DMS153 treated with DMSO at 0.1 percent for 48 hours (cell line): Measurements from ENCODE around the gene LY86.
A peak's percentile ranks its signal among the peaks of the same experiment; 100 is the strongest.
"Not testable (repeated sequence)": the region's sequence is repeated elsewhere in the genome, so short reads cannot be mapped to it uniquely, and the experiment has no call there.

ENCODE experiments used
- DNase-seq: peaks from one replicate; lab custom pipeline; 2025; ENCODE audit not compliant: unreplicated experiment; lab: John Stamatoyannopoulos, UW

The LY86 gene

GRCh38 chr6:6650839-6651238 lies 62.3 kb downstream of the LY86 start:
- DNase-seq: no peak

DNA sequence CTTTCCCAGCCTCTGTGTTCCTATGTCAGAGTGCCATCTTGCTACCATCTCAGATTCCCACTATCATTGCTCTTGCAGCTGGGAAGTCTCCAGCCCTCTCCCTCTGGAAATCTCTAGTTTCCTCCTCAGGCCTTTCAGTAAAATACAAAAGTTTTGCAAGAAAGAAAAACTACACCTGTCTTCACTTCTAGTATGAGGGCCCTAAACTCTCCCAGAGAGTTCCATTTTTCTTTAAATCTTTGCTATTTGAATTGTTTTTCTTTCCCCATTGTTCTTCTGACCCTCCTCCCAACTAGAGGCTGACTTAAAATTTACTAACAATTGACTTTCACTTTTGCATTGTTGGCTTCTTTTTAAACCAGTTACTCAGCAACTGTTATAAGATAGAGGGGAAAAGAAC lies 62.8 kb downstream of the LY86 start:
- no peak for DNase-seq

DNA sequence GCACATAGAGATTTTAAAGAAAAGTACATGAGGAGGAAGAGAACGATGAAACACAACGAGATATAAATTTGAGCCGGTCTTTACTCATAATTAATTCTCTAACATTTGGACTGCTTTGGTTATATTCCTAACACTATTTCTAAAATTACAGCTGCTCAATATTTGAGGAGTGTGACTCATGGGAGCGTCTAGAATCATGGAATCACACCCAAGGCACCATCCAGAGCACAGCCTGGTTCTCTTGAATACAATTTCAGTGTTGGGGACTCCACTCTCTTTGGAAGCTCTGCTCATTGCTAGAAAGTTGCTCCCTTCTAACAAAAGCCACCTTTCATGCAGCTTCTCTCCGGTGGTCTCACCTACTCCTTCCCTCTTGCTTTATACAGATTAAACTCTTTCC lies 64.4 kb downstream of the LY86 start:
- no peak for DNase-seq

DNA sequence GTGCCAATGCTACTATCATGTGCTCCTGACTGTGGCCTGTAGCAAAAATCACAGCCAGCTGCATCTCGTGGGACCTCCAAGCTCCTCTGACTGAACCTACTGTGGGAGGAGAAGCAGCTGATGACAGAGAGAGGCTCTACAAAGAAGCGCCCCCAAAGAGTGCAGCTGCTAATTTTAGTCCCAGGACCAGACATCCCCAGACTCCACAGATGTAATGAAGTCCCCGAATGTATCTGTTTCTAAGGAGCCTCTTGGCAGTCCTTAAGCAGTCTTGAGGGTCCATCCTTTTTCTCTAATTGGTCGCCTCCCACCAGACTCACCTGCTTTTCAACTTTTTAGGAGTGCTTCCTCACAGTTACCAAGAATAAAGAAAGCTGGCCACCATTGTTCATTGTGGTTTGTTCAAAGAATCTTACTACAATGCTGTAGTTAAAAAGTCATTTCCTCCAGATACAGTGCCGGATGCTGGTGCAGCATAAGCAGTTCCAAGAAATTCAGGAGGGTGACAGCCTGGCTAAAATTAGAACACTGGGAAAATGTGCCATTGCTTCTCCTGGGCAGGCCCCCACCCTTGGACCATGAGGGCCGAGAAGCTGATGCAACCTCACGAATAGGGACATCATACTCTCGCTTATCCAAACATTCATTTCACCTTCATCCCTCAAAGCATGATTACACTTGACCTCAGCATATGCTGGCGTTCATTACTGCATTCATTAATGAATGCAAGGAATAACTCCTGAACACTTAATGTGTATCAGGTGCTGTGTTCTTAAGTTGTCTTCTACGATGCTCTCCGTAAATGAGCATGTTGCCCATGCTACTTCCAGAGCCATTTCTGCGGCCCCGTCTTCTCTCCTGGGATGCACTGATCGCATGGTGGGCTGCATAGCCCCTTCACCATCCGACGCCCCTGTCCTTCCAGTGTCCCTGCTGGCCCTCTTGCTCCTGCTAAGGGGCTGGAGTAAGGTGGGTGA lies 66.4 kb downstream of the LY86 start:
- DNase-seq: no peak

- no peak for DNase-seq
These were observed 67.3 kb downstream of the LY86 start for GRCh38 chr6:6655805-6656251.

GRCh38 chr6:6656287-6656686 lies 67.8 kb downstream of the LY86 start:
- DNase-seq: no peak

DNA sequence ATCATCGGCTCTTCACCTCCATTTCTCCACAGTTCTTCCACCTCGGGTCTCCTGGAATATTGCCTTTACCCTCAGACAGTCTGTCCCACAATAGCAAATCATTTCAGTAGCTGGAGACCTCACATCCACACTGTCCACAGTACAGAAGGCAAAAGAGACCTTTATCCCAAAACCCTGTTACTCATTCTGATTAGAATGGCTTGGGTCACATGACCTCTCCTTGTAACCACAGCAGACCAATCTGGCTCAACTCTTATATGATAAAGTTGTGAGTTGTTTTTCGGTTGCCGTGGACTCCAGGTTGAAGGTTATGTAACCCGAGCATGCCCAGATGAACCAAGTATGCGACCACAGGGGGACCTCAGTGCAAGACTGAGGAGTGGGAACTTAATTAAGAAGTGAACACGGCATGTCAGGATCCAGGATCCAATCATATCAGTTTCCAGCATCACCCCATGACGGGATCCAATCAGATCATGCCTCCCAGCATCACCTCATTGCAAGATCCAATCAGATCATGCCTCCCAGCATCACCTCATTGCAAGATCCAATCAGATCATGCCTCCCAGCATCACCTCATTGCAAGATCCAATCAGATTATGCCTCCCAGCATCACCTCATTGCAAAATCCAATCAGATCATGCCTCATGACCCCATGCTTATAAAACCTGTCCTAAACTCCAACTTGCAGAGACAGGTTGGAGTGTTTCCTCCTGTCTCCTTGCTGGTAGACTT lies 68.7 kb downstream of the LY86 start:
- DNase-seq: no peak

GRCh38 chr6:6657820-6658217 lies 69.3 kb downstream of the LY86 start:
- DNase-seq: no peak

DNA sequence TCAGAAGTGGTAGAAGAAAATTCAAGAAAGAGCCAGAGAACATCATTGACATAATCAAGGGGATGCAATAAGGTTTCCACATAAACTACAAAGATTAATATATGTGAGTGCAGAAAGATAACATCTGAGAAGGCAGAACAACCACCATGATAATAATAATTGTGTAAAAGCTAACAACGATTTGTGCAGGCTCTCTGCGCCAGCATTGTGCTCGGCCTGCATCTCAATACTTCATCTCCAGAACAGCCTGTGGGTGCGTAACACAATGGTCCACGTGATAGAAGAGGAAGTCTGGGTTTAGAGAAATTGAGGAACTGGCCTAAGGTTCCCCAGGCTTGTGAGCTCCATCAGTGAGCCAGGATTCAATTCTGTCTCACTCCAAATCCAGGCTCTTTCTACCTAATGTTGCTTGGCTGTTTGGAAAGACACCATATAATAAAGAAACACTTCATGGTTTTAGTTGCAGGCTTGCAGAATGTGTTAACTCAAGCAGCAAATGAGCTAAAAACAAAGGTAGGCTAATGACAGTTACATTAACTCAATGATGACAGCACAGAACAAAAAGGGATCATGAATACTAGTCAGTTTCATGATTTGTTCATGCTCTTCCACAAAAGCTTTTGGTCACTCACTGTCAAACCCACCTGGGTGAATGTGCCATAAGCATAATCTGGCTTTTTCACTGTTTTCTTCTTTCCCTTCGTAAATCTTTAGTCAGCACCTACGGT lies 71.2 kb downstream of the LY86 start:
- no peak for DNase-seq

GRCh38 chr6:6660339-6661045 lies 72.0 kb downstream of the LY86 start:
- DNase-seq: no peak

GRCh38 chr6:6661191-6661590 lies 72.7 kb downstream of the LY86 start:
- DNase-seq: no peak

DNA sequence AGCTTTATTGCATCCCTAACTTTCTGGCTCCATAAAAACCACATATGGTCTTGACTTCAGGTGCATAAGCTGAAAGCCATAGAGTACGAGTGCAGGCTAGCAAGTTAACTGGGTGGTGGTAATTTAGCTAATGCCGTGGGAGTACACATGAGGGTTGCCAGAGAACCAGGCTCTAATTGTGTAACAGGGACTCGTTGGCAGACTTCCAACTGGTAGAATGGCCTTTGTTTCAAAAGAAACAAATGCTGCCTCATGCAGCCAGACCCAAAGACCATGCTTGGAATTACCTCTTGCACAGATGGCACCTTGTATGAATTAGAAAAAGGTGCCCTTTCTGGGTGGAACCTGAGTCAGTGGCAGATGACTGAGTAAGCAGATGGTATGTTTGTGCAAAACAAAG lies 73.2 kb downstream of the LY86 start:
- peak; percentile 68 for DNase-seq

DNA sequence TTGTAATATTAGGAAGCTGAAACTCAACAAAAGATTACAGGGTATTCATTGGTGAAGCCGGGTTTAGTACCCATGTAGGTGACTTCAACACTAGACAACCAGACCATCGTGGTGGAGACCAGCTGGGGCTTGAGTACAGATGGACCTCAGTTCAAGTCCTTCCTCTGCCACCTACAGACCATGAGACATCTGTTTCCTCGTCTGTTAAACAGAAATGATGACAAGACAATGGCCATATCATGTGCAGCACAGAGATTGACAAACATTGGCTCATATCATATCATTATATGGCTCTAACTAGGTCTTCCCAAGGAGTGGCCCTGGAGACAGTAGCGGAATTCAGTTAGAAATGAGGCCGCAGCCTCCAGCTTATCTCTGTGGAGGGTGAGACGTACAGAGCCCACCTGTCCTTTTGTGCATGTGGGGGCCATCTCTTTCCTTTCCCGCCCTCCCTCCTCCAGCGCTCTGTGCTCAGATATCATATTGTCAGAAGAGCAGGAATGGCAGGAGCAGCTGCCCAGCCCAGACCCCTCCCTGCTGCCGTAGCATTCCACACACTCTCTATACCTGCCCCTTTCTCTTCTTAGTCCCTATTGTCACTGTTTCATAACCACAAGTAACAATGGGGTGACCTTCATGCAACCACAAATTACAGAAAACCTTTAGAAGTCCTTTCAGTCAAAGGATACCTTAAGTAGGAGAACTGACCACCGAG lies 75.1 kb downstream of the LY86 start:
- DNase-seq: no peak

GRCh38 chr6:6665555-6666243 lies 77.2 kb downstream of the LY86 start:
- DNase-seq: no peak

DNA sequence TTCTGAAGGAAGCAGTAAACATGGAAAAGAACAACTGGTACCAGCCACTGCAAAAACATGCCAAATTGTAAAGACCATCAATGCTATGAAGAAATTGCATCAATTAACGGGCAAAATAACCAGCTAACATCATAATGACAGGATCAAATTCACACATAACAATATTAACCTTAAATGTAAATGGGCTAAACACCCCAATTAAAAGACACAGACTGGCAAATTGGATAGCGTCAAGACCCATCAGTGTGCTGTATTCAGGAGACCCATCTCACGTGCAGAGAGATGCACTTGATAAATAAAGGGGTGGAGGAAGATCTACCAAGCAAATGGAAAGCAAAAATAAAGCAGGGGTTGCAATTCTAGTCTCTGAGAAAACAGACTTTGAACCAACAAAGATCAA lies 81.6 kb downstream of the LY86 start:
- not testable (repeated sequence) for DNase-seq

- DNase-seq: no peak
These were observed 86.4 kb downstream of the LY86 start for GRCh38 chr6:6674872-6675271.

DNA sequence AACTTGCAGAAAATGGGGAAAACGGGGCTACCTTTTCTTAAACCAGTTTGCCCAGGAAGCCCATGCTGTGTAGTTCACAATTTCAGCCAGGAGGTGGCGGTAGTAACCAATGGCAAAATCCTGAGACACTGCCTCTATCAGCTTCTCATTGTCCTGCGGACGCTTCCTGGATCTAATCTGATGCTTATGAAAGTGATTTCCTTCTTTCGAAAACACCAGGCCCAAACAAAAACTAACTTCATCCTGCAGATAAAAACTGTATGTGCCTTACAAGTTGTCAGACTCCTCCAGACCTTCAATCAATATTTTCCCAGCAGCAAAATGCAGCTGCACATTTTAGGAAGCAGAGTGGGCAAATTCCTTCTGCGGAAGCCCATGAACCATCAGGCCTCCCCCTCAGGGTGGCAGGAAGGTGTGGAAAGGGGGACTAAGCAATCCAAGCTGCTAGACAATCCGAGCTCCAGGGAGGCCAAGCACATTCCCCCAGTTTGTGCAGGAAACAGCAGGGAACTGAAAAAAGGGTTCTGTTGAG lies 88.5 kb downstream of the LY86 start:
- DNase-seq: peak; percentile 26

GRCh38 chr6:6678185-6678671 lies 89.7 kb downstream of the LY86 start:
- DNase-seq: peak; percentile 55

DNA sequence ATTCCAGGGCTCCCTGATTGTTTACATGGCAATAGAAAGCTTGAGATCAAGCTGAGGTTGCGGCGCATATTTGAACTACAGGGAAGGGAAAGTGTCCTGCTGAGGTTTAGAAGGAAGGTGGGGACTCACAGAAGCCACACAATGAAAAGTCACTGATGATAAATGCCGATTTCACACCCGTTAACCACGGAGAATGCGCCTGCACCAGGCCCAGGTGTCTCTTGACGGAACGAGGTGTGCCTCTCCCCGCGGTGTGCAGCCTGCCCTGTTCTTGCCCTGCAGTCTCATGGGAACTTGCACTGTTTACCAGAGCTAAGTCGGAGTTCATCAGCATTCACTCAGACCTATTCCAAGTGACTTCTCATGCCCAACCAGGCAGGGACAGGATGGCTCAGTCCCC lies 90.3 kb downstream of the LY86 start:
- DNase-seq: no peak
